Measurements from ENCODE around the gene DCP2.

DNA sequence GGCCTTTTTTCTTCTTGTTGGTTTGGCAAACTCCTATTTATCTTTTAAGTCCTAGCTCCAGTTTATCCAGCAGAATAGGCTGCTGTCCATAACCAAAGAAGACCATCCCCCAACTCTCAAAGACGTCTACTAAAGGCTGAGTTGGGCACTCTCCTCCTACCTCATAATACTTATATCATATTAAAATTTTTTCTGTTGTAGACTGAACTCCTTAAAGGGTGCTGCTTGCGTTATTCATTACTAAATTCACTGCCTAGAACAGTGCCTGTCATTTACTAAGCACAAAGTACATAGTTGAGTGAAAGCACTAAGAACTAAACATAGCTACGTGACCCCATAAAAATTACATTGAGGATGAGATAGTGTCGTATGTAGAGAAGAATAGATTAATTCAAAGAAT lies 21.7 kb downstream of the DCP2 start:
- TF ChIP-seq, protein P1, sequence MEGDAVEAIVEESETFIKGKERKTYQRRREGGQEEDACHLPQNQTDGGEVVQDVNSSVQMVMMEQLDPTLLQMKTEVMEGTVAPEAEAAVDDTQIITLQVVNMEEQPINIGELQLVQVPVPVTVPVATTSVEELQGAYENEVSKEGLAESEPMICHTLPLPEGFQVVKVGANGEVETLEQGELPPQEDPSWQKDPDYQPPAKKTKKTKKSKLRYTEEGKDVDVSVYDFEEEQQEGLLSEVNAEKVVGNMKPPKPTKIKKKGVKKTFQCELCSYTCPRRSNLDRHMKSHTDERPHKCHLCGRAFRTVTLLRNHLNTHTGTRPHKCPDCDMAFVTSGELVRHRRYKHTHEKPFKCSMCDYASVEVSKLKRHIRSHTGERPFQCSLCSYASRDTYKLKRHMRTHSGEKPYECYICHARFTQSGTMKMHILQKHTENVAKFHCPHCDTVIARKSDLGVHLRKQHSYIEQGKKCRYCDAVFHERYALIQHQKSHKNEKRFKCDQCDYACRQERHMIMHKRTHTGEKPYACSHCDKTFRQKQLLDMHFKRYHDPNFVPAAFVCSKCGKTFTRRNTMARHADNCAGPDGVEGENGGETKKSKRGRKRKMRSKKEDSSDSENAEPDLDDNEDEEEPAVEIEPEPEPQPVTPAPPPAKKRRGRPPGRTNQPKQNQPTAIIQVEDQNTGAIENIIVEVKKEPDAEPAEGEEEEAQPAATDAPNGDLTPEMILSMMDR (IDR thresholded peaks at IDR 0.05; ENCODE audit: insufficient read depth, low read length, poor library complexity, severe bottlenecking) = no peak
- TF ChIP-seq EZH2phosphoT487 (conservative IDR thresholded peaks at IDR 0.05; ENCODE audit: low read length) = no peak

All from SU-DHL-6 (cell line).